Heart left ventricle (tissue), 13 donors: Measurements from ENCODE around the gene NOS2.

Experiments used
- POLR2A ChIP-seq, 2 donors: fragments of 450-650 bp; IDR thresholded peaks; one replicate each; pipeline ENCODE4 v1.6.1; 2017; ENCODE audit warnings: antibody characterized with exemption in 2 of 2, mild to moderate bottlenecking in 2 of 2, moderate library complexity in 2 of 2
- TF ChIP-seq, protein P1 (sequence below), 12 donors: fragments of 200-600 bp; sonication (generic) in 4 of 12; IDR thresholded peaks; one replicate each; pipeline versions ENCODE4 v1.5.0 to v1.8.0; 2018 to 2022; ENCODE audit warnings: antibody characterized with exemption in 12 of 12, mild to moderate bottlenecking in 5 of 12
- donor health status: ischemic (EF 13 %, LVEDD 7.1; RV severe dilation, severe dysfunction).
- donor health status: DM: no; HTN: yes; CAD: no.
- donor health status: DM: no; HTN: no; CAD: no.
- donor health status: ischemic (EF 25% LVEDD 6.9; RV normal size, moderate dysfunction).
- donor health status: ischemic (EF 25% LVEDD 5.7; RV mildly dilated, moderate dysfunction).
- donor health status: ischemic (EF 35%, LVEDD 5.7; RV mildly dilated, moderate dysfunction).
- donor health status: nonischemic (EF 11% LVEDD 7.7; RV severe dilation, severe dysfunction).
- donor health status: DM: yes; HTN: yes; CAD: no.
- donor health status: PGD.
- donor health status: ischemic (EF 29% LVEDD 5.4; RV normal size, mild dysfunction).
- donor health status: nonischemic (EF 23%, LVEDD 6.1; RV moderate dilation, normal function).

DNA sequence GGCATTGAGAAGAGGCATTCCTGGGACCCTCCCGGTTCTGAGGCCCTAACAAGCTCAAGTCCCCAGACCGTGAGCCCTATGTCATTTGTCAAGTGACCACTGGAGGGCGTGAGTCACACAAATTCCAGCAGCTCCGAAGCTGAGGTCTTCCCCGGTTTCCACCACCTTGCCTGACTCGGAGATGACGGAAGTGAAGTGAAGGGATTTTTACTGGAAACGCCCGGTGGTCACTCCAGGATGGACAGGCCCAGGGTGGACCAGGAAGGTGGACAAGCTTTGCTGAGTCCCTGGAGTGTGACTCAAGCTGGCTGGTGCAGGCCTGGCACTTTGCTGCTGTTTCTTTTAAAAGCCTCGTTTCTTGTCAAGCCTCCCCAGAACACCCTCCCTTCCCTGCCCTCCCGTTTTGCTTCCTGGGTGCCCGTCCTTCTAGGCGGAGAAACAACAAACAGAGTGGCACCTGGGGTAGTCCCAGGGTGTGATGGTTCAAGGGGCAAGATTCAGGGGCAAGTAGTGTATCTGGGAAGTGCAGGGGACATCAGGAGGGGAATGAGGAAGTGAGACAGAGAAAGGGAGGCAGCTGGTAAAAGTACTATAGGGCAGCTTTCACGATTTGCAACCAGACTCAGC is 5.3 kb upstream of the NOS2 start:
- TF ChIP-seq, protein P1, sequence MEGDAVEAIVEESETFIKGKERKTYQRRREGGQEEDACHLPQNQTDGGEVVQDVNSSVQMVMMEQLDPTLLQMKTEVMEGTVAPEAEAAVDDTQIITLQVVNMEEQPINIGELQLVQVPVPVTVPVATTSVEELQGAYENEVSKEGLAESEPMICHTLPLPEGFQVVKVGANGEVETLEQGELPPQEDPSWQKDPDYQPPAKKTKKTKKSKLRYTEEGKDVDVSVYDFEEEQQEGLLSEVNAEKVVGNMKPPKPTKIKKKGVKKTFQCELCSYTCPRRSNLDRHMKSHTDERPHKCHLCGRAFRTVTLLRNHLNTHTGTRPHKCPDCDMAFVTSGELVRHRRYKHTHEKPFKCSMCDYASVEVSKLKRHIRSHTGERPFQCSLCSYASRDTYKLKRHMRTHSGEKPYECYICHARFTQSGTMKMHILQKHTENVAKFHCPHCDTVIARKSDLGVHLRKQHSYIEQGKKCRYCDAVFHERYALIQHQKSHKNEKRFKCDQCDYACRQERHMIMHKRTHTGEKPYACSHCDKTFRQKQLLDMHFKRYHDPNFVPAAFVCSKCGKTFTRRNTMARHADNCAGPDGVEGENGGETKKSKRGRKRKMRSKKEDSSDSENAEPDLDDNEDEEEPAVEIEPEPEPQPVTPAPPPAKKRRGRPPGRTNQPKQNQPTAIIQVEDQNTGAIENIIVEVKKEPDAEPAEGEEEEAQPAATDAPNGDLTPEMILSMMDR (IDR thresholded peaks at IDR 0.05), result peak; percentile 70 to 89 (median 82)
- TF ChIP-seq POLR2A (IDR thresholded peaks at IDR 0.05), result no peak
